Activated naive CD8-positive, alpha-beta T cell treated with anti-CD3 and anti-CD28 coated beads, Interleukin-2, amount 10 ng/mL, durations not matched to agents 7 days and 5 days (primary cell): Measurements from ENCODE around the gene BFSP1. TPM values are rescaled to one million over a fixed set of nuclear protein-coding genes. Genes with fewer than 3 reads are reported as not detected.
A peak's percentile ranks its signal among the peaks of the same experiment; 100 is the strongest.

ENCODE experiments used
- ATAC-seq: fragments of 150-1000 bp; cut with Tn5 transposase; one replicate; pipeline ENCODE4 v1.10.0; 2021; ENCODE audit warnings: low read depth, moderate library complexity
- POLR2A ChIA-PET: fragments of 350-600 bp; sonication (Branson Sonifier 250); formaldehyde crosslinking; loops from one replicate; lab custom pipeline; 2021; ENCODE audit warnings: antibody characterized with exemption; lab: Charles Lee
- DNase-seq: peaks from one replicate; pipeline ENCODE4 v3.0.0; 2021
- H3K27ac Mint-ChIP-seq: one replicate; pipeline ENCODE4 v1.8.0; 2022; ENCODE audit warnings: mild to moderate bottlenecking, mixed read lengths
- H3K27me3 Mint-ChIP-seq: one replicate; pipeline ENCODE4 v1.8.0; 2022; ENCODE audit warnings: mild to moderate bottlenecking, moderate library complexity, mixed read lengths
- H3K36me3 Mint-ChIP-seq: one replicate; pipeline ENCODE4 v1.8.0; 2021; ENCODE audit warnings: mild to moderate bottlenecking, mixed read lengths
- H3K4me1 Mint-ChIP-seq: one replicate; pipeline ENCODE4 v1.8.0; 2021; ENCODE audit warnings: mixed read lengths
- H3K4me3 Mint-ChIP-seq: one replicate; pipeline ENCODE4 v1.8.0; 2022; ENCODE audit warnings: mild to moderate bottlenecking, moderate library complexity, mixed read lengths
- H3K9me3 Mint-ChIP-seq: one replicate; pipeline ENCODE4 v1.8.0; 2021; ENCODE audit warnings: mixed read lengths
- total RNA-seq, 2 experiments: library from RNA; stranded (reverse); gene quantifications; one replicate each; pipeline ENCODE4 v1.2.3, GENCODE V29; 2021

BFSP1 gene
- total RNA-seq, 2 experiments from 2014 or later, result 0.17 to 0.36 TPM

DNA sequence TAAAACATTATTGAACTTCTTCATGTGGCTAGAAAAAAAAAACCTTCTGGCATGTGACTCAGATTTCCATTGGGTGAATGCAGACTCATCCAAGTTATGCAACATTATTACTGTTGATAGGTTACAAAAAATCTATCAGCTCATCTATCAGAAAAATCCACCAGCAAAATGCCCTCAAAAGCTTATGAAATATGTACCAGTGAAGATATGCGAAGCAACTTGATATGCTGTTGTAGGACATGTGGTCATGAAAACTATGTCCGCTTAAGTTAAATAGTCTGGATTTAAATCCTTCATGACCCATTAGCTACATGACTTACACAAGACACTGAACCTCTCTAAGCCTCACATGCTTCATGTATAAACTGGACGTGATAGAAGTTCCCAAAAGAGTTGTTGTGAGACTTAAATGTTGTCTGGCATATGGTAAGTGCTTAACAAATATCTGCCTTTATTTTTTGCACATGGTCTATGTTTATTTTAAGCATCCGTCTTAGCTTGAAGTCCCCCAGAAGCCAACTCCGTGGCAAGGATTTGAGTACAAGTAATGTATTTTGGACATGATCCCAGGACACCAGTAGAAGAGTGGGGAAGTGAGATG is 12.5 kb upstream of the BFSP1 start:
- Mint-ChIP-seq H3K4me1 (peaks cover 1% of the 10 kb centered on the region), H3K36me3 (no peaks in the 10 kb centered on the region)
- POLR2A ChIA-PET, result no interaction called here

GRCh38 chr20:17542993-17543412 is 11.8 kb upstream of the BFSP1 start:
- DNase-seq (no peak), ATAC-seq (no peak)
- Mint-ChIP-seq H3K4me3 (no peak overlapping the region), H3K4me1 (peaks cover 1% of the 10 kb centered on the region), H3K9me3 (no peaks in the 10 kb centered on the region), H3K27me3 (peaks cover 60% of the 10 kb centered on the region), H3K36me3 (no peaks in the 10 kb centered on the region), H3K27ac (no peak overlapping the region)
- POLR2A ChIA-PET, result no interaction called here

More for the DNA sequence above, 12.5 kb upstream of the BFSP1 start:
- no peak overlapping the region for H3K4me3 Mint-ChIP-seq
- H3K27ac Mint-ChIP-seq, result no peak overlapping the region
- ATAC-seq (no peak), DNase-seq (no peak)
- H3K9me3 Mint-ChIP-seq, result no peaks in the 10 kb centered on the region
- H3K27me3 Mint-ChIP-seq, result peaks cover 57% of the 10 kb centered on the region

GRCh38 chr20:17542481-17542880 is 11.3 kb upstream of the BFSP1 start:
- Mint-ChIP-seq H3K27me3 (peaks cover 58% of the 10 kb centered on the region), H3K4me3 (no peak overlapping the region), H3K36me3 (no peaks in the 10 kb centered on the region), H3K4me1 (peaks cover 1% of the 10 kb centered on the region), H3K9me3 (no peaks in the 10 kb centered on the region), H3K27ac (no peak overlapping the region)
- ATAC-seq, result no peak
- POLR2A ChIA-PET, result no interaction called here
- no peak for DNase-seq

GRCh38 chr20:17541996-17542395 is 10.8 kb upstream of the BFSP1 start:
- no peaks in the 10 kb centered on the region for H3K36me3 Mint-ChIP-seq

GRCh38 chr20:17541596-17541995 is 10.4 kb upstream of the BFSP1 start:
- POLR2A ChIA-PET, result no interaction called here
- ATAC-seq, result no peak
- H3K36me3 Mint-ChIP-seq, result no peaks in the 10 kb centered on the region
- H3K27me3 Mint-ChIP-seq, result peaks cover 56% of the 10 kb centered on the region
- DNase-seq, result no peak
- peaks cover 6% of the 10 kb centered on the region for H3K4me1 Mint-ChIP-seq
- H3K27ac Mint-ChIP-seq, result no peak overlapping the region
- no peaks in the 10 kb centered on the region for H3K9me3 Mint-ChIP-seq
- H3K4me3 Mint-ChIP-seq, result no peak overlapping the region

More at GRCh38 chr20:17541996-17542395, 10.8 kb upstream of the BFSP1 start:
- POLR2A ChIA-PET, result no interaction called here
- H3K27me3 Mint-ChIP-seq, result peaks cover 56% of the 10 kb centered on the region
- DNase-seq, result no peak
- H3K4me3 Mint-ChIP-seq, result no peak overlapping the region
- no peaks in the 10 kb centered on the region for H3K9me3 Mint-ChIP-seq
- H3K27ac Mint-ChIP-seq, result no peak overlapping the region
- H3K4me1 Mint-ChIP-seq, result peaks cover 2% of the 10 kb centered on the region
- ATAC-seq, result no peak

DNA sequence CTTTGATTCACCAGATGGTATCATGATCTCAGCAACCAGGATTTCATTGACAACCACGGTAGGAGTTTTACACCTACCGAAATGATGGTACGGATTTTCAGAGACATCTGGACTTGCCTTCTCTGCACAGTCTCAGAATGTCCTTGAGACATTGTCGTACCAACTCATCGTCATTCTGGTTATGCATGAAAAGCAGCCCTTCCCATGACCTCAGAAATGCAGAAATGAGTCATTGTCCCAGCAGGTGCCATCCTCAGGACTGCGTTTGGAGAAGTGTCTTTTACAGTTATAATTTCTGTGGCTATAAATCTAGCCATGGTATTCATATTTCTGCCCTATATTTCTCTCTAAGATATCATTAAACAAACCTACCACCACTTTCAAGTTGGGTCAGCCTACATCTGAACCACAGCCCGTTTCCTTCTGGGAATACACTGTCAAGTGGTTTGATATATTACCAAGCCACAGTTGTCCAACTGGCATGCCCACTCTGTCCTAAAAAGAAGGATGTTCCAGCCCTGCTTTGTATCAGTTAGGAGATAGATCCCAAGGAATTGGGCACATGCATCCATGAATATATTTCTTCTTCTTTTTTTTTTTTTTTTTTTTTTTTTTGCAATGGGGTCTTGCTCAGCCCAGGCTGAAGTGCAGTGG is 7.5 kb upstream of the BFSP1 start:
- Mint-ChIP-seq H3K4me3 (no peak overlapping the region), H3K27me3 (peaks cover 42% of the 10 kb centered on the region), H3K4me1 (peaks cover 12% of the 10 kb centered on the region), H3K27ac (no peak overlapping the region), H3K36me3 (no peaks in the 10 kb centered on the region), H3K9me3 (no peaks in the 10 kb centered on the region)
- POLR2A ChIA-PET, result no interaction called here
- ATAC-seq, result no peak
- no peak for DNase-seq

DNA sequence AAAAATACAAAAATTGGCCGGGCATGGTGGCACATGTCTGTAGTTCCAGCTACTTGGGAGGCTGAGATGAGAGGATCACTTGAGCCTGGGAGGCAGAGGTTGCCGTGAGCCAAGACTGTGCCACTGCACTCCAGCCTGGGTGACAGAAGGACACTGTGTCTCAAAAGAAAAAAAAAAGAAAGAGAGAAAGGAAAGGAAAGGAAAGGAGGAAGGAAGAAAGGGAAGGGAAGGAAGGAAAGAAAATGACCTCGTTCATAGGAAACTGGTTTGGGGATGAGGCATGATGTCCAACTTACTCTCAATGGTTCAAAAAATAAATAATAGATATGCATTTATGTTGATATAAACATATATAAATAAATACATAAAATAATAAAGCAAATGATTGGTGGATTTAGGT is 6.8 kb upstream of the BFSP1 start:
- no peak overlapping the region for H3K4me3 Mint-ChIP-seq
- no peak for ATAC-seq

GRCh38 chr20:17536944-17537444 is 5.8 kb upstream of the BFSP1 start:
- H3K27me3 Mint-ChIP-seq, result peaks cover 28% of the 10 kb centered on the region
- POLR2A ChIA-PET, result no interaction called here
- H3K4me1 Mint-ChIP-seq, result peaks cover 15% of the 10 kb centered on the region
- H3K27ac Mint-ChIP-seq, result no peak overlapping the region
- H3K36me3 Mint-ChIP-seq, result no peaks in the 10 kb centered on the region
- no peak overlapping the region for H3K4me3 Mint-ChIP-seq
- ATAC-seq, result peak; percentile 99
- DNase-seq, result peak; percentile 50
- no peaks in the 10 kb centered on the region for H3K9me3 Mint-ChIP-seq

More for the DNA sequence above, 6.8 kb upstream of the BFSP1 start:
- H3K27me3 Mint-ChIP-seq, result peaks cover 37% of the 10 kb centered on the region
- no peak for DNase-seq
- no peaks in the 10 kb centered on the region for H3K9me3 Mint-ChIP-seq
- H3K4me1 Mint-ChIP-seq, result peaks cover 15% of the 10 kb centered on the region
- POLR2A ChIA-PET, result no interaction called here
- no peaks in the 10 kb centered on the region for H3K36me3 Mint-ChIP-seq
- H3K27ac Mint-ChIP-seq, result no peak overlapping the region

GRCh38 chr20:17534077-17534476 is 2.9 kb upstream of the BFSP1 start:
- H3K4me1 Mint-ChIP-seq, result peaks cover 19% of the 10 kb centered on the region
- no peak for ATAC-seq
- H3K27ac Mint-ChIP-seq, result no peak overlapping the region
- H3K4me3 Mint-ChIP-seq, result no peak overlapping the region
- H3K36me3 Mint-ChIP-seq, result no peaks in the 10 kb centered on the region
- no peak for DNase-seq
- H3K9me3 Mint-ChIP-seq, result no peaks in the 10 kb centered on the region
- POLR2A ChIA-PET, result no interaction called here
- H3K27me3 Mint-ChIP-seq, result peaks cover 29% of the 10 kb centered on the region

DNA sequence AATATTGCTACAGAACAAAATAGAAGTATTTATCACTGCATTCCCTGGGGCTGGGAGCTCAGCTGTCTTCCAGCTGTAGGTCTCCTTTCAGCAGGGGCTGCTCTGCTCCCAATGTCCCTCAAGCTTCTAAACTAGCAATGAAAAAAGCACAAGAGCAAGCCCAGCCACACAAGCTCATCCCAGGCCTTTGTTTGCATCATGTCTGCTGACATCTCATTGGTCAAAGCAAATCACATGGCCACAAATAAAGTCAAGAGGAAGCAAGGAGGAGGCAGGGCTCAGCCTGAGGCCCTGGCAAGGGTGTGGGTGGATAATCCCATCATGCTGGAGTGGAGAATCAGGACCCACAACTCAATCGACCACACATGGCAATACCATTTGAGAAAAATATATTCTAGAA is 2.2 kb upstream of the BFSP1 start:
- Mint-ChIP-seq H3K27me3 (peaks cover 24% of the 10 kb centered on the region), H3K27ac (no peak overlapping the region), H3K36me3 (no peaks in the 10 kb centered on the region), H3K4me1 (peaks cover 18% of the 10 kb centered on the region), H3K9me3 (no peaks in the 10 kb centered on the region), H3K4me3 (no peak overlapping the region)
- POLR2A ChIA-PET, result no interaction called here
- DNase-seq, result no peak
- ATAC-seq, result no peak

GRCh38 chr20:17531665-17532025 is 466 bp upstream of the BFSP1 start:
- Mint-ChIP-seq H3K27me3 (peaks cover 28% of the 10 kb centered on the region), H3K4me1 (peaks cover 14% of the 10 kb centered on the region), H3K4me3 (peak overlapping the region; percentile 87), H3K9me3 (no peaks in the 10 kb centered on the region), H3K36me3 (no peaks in the 10 kb centered on the region), H3K27ac (peak overlapping the region; percentile 67)
- DNase-seq (no peak), ATAC-seq (no peak)
- POLR2A ChIA-PET, result interaction anchor here (1.8 kb wide), 1 partner anchor 26 kb away, joined by 9 read pairs; no protein-coding TSS in a partner anchor

DNA sequence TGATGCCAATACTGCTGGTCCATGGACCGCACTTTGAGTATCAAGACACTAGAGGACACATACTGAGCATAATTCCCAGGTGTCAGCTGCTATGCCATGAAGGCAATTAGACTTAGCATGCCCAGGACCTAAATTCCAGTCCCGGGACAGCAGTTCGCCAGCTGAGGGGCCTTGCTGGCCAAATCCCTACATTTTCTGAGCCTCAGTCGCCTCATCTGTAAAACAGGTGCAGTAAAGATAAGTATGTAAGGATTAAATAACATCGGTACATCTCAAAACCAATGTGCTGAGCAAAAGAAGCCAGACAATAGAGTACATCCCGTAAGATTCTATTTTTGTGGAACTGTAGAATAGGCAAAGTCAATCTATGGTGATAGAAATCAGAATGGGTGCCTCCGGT is 1.0 kb downstream of the BFSP1 start:
- Mint-ChIP-seq H3K4me3 (peak overlapping the region; percentile 61), H3K27me3 (peaks cover 34% of the 10 kb centered on the region), H3K36me3 (no peaks in the 10 kb centered on the region), H3K4me1 (peaks cover 13% of the 10 kb centered on the region), H3K9me3 (no peaks in the 10 kb centered on the region), H3K27ac (no peak overlapping the region)
- no peak for ATAC-seq
- POLR2A ChIA-PET, result interaction anchor here (1.1 to 1.8 kb wide), 2 partner anchors 25 to 80 kb away, joined by 3 to 9 read pairs; no protein-coding TSS in a partner anchor
- DNase-seq, result no peak

DNA sequence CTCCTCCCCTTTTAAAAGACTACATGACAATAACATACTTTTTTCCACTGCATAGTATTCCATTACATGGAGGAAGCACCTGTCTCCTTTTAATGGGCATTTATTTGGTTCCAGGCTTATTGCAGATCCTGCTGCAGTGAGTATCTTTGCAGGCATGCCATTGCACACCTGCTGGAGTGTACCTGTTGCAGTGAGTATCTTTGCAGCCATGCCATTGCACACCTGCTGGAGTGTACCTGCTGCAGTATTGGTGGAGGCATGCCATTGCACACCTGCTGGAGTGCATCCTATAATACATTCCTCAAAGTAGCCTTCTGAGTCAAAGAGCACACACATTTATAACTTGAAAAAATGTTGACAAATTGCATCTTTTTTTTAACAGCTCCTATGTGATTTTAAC is 1.6 kb downstream of the BFSP1 start:
- Mint-ChIP-seq H3K4me3 (no peak overlapping the region), H3K9me3 (no peaks in the 10 kb centered on the region), H3K27me3 (peaks cover 37% of the 10 kb centered on the region), H3K27ac (no peak overlapping the region), H3K4me1 (peaks cover 13% of the 10 kb centered on the region), H3K36me3 (no peaks in the 10 kb centered on the region)
- DNase-seq, result no peak
- ATAC-seq, result no peak
- POLR2A ChIA-PET, result interaction anchor here (1.1 kb wide), 1 partner anchor 81 kb away, joined by 3 read pairs; no protein-coding TSS in a partner anchor

GRCh38 chr20:17525650-17526049 is 5.5 kb downstream of the BFSP1 start:
- Mint-ChIP-seq H3K36me3 (no peaks in the 10 kb centered on the region), H3K27me3 (peaks cover 34% of the 10 kb centered on the region), H3K9me3 (no peaks in the 10 kb centered on the region), H3K27ac (no peak overlapping the region), H3K4me1 (peaks cover 4% of the 10 kb centered on the region), H3K4me3 (no peak overlapping the region)
- POLR2A ChIA-PET, result no interaction called here
- ATAC-seq (no peak), DNase-seq (no peak)
